HCT116 (cell line): Measurements from ENCODE around the gene HTR3E. TPM values are rescaled to one million over a fixed set of nuclear protein-coding genes. Genes with fewer than 3 reads are reported as not detected.

Experiments used
- ATAC-seq: fragments of 200-7000 bp; cut with Tn5 transposase; 2 replicates; pipeline ENCODE4 v1.9.1; 2020; ENCODE audit warnings: mild to moderate bottlenecking, moderate library complexity
- BruUV-seq: library from RNA; stranded (reverse); fragments of 400-500 nt; replicated peaks from 2 replicates; lab custom pipeline; 2021; lab: Mats Ljungman, UMichigan
- CTCF ChIA-PET: fragments of 300-600 bp; sonication (Branson Sonifier 250); formaldehyde crosslinking; loops from one replicate; lab custom pipeline; 2021; ENCODE audit warnings: antibody characterized with exemption; lab: Charles Lee
- POLR2A ChIA-PET: fragments of 300-600, 350-600 bp; sonication (Branson Sonifier 250); formaldehyde crosslinking; loops from one replicate; lab custom pipeline; 2021; ENCODE audit warnings: antibody characterized with exemption; lab: Charles Lee
- RAD21 ChIA-PET, 2 experiments: fragments of 300-600 bp; sonication (Branson Sonifier 250); formaldehyde crosslinking; loops; one replicate each; lab custom pipeline; 2023; ENCODE audit warnings: low total read pairs in 2 of 2; ENCODE audit not compliant: uncharacterized antibody in 2 of 2, unreplicated experiment in 2 of 2, low non-redundant PET in 1 of 2; lab: Charles Lee
- DNase-seq: peaks from one replicate; pipeline ENCODE4 v3.0.0-alpha.2; 2010; ENCODE audit warnings: low read depth, low spot score
- H2AFZ ChIP-seq: fragments of 200-600 bp; shearing (Covaris generic), sonication (generic); 2 replicates; pipeline ENCODE4 v1.6.1; 2017; ENCODE audit warnings: low read depth, mixed run types, mixed read lengths, antibody characterized with exemption, low read length; ENCODE audit not compliant: poor library complexity, severe bottlenecking
- H3K27ac ChIP-seq: 2 replicates; pipeline ENCODE4 v1.5.1; 2012; ENCODE audit warnings: low read depth, low read length
- H3K27me3 ChIP-seq: fragments of 200-600 bp; sonication (generic); 2 replicates; pipeline ENCODE4 v1.6.1; 2016; ENCODE audit warnings: mixed run types, low read length, mixed read lengths; ENCODE audit not compliant: insufficient read depth
- H3K36me3 ChIP-seq, 2 experiments: fragments of 200-500 bp in 1 of 2; fragments of 200-600 bp in 1 of 2; sonication (Bioruptor generic) in 1 of 2; sonication (generic) in 1 of 2; 2 replicates each; pipeline versions ENCODE4 v1.5.1 to v1.6.1; 2014 to 2016; ENCODE audit warnings: low read length in 2 of 2, inconsistent platforms in 1 of 2, mixed read lengths in 1 of 2, mixed run types in 1 of 2; ENCODE audit not compliant: insufficient read depth in 2 of 2, control insufficient read depth in 1 of 2
- H3K4me1 ChIP-seq, 2 experiments: fragments of 200-600 bp in 1 of 2; sonication (generic) in 1 of 2; 2 replicates each; pipeline versions ENCODE4 v1.5.1 to v1.6.1; 2012 to 2017; ENCODE audit warnings: low read length in 2 of 2, inconsistent platforms in 1 of 2, mild to moderate bottlenecking in 1 of 2, mixed read lengths in 1 of 2, mixed run types in 1 of 2, moderate library complexity in 1 of 2; ENCODE audit not compliant: insufficient read depth in 2 of 2, control insufficient read depth in 1 of 2
- H3K4me2 ChIP-seq: fragments of 200-600 bp; sonication (generic); 2 replicates; pipeline ENCODE4 v1.6.1; 2017; ENCODE audit warnings: mixed run types, low read length, mixed read lengths
- H3K4me3 ChIP-seq, 2 experiments: fragments of 200-600 bp in 1 of 2; sonication (generic) in 1 of 2; replicated peaks in 1 of 2; 2 replicates each; pipeline ENCODE4 v1.5.1; 2011 to 2016; ENCODE audit warnings: low read length in 2 of 2, control low read depth in 1 of 2, low read depth in 1 of 2, mild to moderate bottlenecking in 1 of 2, mixed read lengths in 1 of 2, mixed run types in 1 of 2
- H3K79me2 ChIP-seq: fragments of 200-600 bp; sonication (generic); 2 replicates; pipeline ENCODE4 v1.6.1; 2017; ENCODE audit warnings: mild to moderate bottlenecking, mixed run types, low read length, moderate library complexity, mixed read lengths; ENCODE audit not compliant: insufficient read depth
- H3K9ac ChIP-seq: fragments of 200-600 bp; sonication (generic); 2 replicates; pipeline ENCODE4 v1.6.1; 2016; ENCODE audit warnings: low read length, mixed read lengths
- H3K9me2 ChIP-seq: fragments of 200-600 bp; sonication (generic), shearing (Covaris generic); 2 replicates; pipeline ENCODE4 v1.6.1; 2017; ENCODE audit warnings: mixed run types, mild to moderate bottlenecking, moderate library complexity; ENCODE audit not compliant: insufficient read depth
- H3K9me3 ChIP-seq, 2 experiments: fragments of 200-500 bp in 1 of 2; fragments of 200-600 bp in 1 of 2; sonication (Bioruptor generic) in 1 of 2; sonication (generic) in 1 of 2; 2 replicates each; pipeline ENCODE4 v1.6.1; 2014 to 2017; ENCODE audit warnings: low read length in 2 of 2, mixed read lengths in 2 of 2, inconsistent platforms in 1 of 2, low read depth in 1 of 2, mild to moderate bottlenecking in 1 of 2, mixed run types in 1 of 2, moderate library complexity in 1 of 2; ENCODE audit not compliant: control insufficient read depth in 1 of 2, insufficient read depth in 1 of 2
- H4K20me1 ChIP-seq: fragments of 200-600 bp; sonication (generic), shearing (Covaris generic); 2 replicates; pipeline ENCODE4 v1.6.1; 2017; ENCODE audit warnings: mixed run types, mild to moderate bottlenecking, moderate library complexity; ENCODE audit not compliant: insufficient read depth
- CEBPB ChIP-seq: IDR thresholded peaks from 2 replicates; pipeline ENCODE4 v1.6.1; 2012; ENCODE audit warnings: low read depth
- CTCF ChIP-seq, 3 experiments: fragments of 200-600 bp in 1 of 3; sonication (generic) in 1 of 3; IDR thresholded peaks in 2 of 3; conservative IDR thresholded peaks in 1 of 3; 2 replicates each; pipeline ENCODE4 v1.5.1; 2012 to 2017; ENCODE audit warnings: low read depth in 2 of 3, low read length in 2 of 3, antibody characterized with exemption in 1 of 3, borderline replicate concordance in 1 of 3, control low read depth in 1 of 3, mild to moderate bottlenecking in 1 of 3, mixed read lengths in 1 of 3, mixed run types in 1 of 3, moderate library complexity in 1 of 3; ENCODE audit not compliant: insufficient read depth in 1 of 3
- EGR1 ChIP-seq: IDR thresholded peaks from 2 replicates; pipeline ENCODE4 v1.6.1; 2012; ENCODE audit warnings: low read depth
- ELF1 ChIP-seq: IDR thresholded peaks from 2 replicates; pipeline ENCODE4 v1.6.1; 2012; ENCODE audit warnings: low read depth, borderline replicate concordance
- JUND ChIP-seq: IDR thresholded peaks from 2 replicates; pipeline ENCODE4 v1.6.1; 2012
- MAX ChIP-seq: IDR thresholded peaks from 2 replicates; pipeline ENCODE4 v1.6.1; 2012
- POLR2A ChIP-seq: IDR thresholded peaks from 2 replicates; pipeline ENCODE4 v1.7.0; 2011; ENCODE audit warnings: borderline replicate concordance; ENCODE audit not compliant: insufficient read depth, insufficient read length; ENCODE audit errors: extremely low read depth
- RAD21 ChIP-seq: IDR thresholded peaks from 2 replicates; pipeline ENCODE4 v1.6.1; 2012; ENCODE audit warnings: low read depth, mild to moderate bottlenecking
- REST ChIP-seq: IDR thresholded peaks from 2 replicates; pipeline ENCODE4 v1.6.1; 2012; ENCODE audit warnings: low read depth
- SRF ChIP-seq: IDR thresholded peaks from 2 replicates; pipeline ENCODE4 v1.6.1; 2012; ENCODE audit warnings: low read depth
- YY1 ChIP-seq: IDR thresholded peaks from 2 replicates; pipeline ENCODE4 v1.6.1; 2011; ENCODE audit warnings: low read length, low read depth, moderate library complexity, mild to moderate bottlenecking; ENCODE audit not compliant: insufficient replicate concordance; ENCODE audit errors: extremely low read depth
- ZFX ChIP-seq: fragments of 450-650 bp; IDR thresholded peaks from 2 replicates; pipeline ENCODE4 v1.6.1; 2017
- ZNF274 ChIP-seq: fragments of 200-500 bp; sonication (Bioruptor generic); IDR thresholded peaks from 2 replicates; pipeline ENCODE4 v1.6.1; 2014; ENCODE audit warnings: mild to moderate bottlenecking, low read depth, low read length, inconsistent platforms
- intact Hi-C: fragments of 100-400 bp; cut with micrococcal nuclease; formaldehyde crosslinking; loops from 2 replicates; pipeline ENCODE4 v1.10.0; 2022
- total RNA-seq: library from RNA; stranded (reverse); gene quantifications from one replicate; pipeline ENCODE4 v1.2.1, GENCODE V29; 2021; ENCODE audit not compliant: unreplicated experiment

HTR3E gene
- total RNA-seq, 1 experiment from 2014 or later = not detected

GRCh38 chr3:184058029-184058428 lies 38.8 kb upstream of the HTR3E start:
- no peak overlapping the region for H3K9ac ChIP-seq
- H3K79me2 ChIP-seq = no peaks in the 10 kb centered on the region
- ATAC-seq (no peak), DNase-seq (no peak)
- RAD21 ChIA-PET = no interaction called here
- no peaks in the 10 kb centered on the region for H4K20me1 ChIP-seq
- no peaks in the 10 kb centered on the region for H3K9me2 ChIP-seq
- BruUV-seq = no TSS peak
- no peaks in the 10 kb centered on the region for H3K36me3 ChIP-seq
- intact Hi-C loops = no loop called here
- no peak overlapping the region for H3K27ac ChIP-seq
- TF ChIP-seq YY1 (no peak), JUND (no peak), POLR2A (no peak)
- POLR2A ChIA-PET = no interaction called here
- CTCF ChIA-PET = no interaction called here
- no peak overlapping the region for H2AFZ ChIP-seq
- no peaks in the 10 kb centered on the region for H3K9me3 ChIP-seq
- peaks cover 0 to 3% of the 10 kb centered on the region in 2 experiments; a peak in 1 of 4 replicates for H3K4me1 ChIP-seq
- no peak overlapping the region for H3K4me2 ChIP-seq
- no peaks in the 10 kb centered on the region for H3K27me3 ChIP-seq
- no peak overlapping the region for H3K4me3 ChIP-seq

- H2AFZ ChIP-seq = no peak overlapping the region
- DNase-seq (no peak), ATAC-seq (peak; percentile 52)
- H3K9me2 ChIP-seq = no peaks in the 10 kb centered on the region
- intact Hi-C loops = no loop called here
- CTCF ChIA-PET = no interaction called here
- H3K4me3 ChIP-seq = no peak overlapping the region
- BruUV-seq = no TSS peak
- POLR2A ChIA-PET = no interaction called here
- no peaks in the 10 kb centered on the region for H3K79me2 ChIP-seq
- H3K9me3 ChIP-seq = no peaks in the 10 kb centered on the region
- H3K4me2 ChIP-seq = no peak overlapping the region
- no peak overlapping the region for H3K9ac ChIP-seq
- no peaks in the 10 kb centered on the region for H4K20me1 ChIP-seq
- H3K27me3 ChIP-seq = no peaks in the 10 kb centered on the region
- H3K4me1 ChIP-seq = peaks cover 0 to 3% of the 10 kb centered on the region in 2 experiments; a peak in 1 of 4 replicates
- no peaks in the 10 kb centered on the region for H3K36me3 ChIP-seq
- H3K27ac ChIP-seq = no peak overlapping the region
- RAD21 ChIA-PET = no interaction called here
- no peak for TF ChIP-seq RAD21
- TF ChIP-seq REST = no peak
- no peak for TF ChIP-seq SRF
- no peak for TF ChIP-seq CEBPB
- no peak for TF ChIP-seq MAX
- no peak for TF ChIP-seq POLR2A
- TF ChIP-seq ZNF274 = no peak
- no peak for TF ChIP-seq ELF1
- TF ChIP-seq EGR1 = no peak
- no peak for TF ChIP-seq CTCF (IDR thresholded peaks at IDR 0.05 in 2 of 3, conservative IDR thresholded peaks at IDR 0.05 in 1 of 3; ENCODE audit: borderline replicate concordance in 1 of 3, insufficient read depth in 1 of 3, low read depth in 2 of 3, low read length in 2 of 3)
- no peak for TF ChIP-seq ZFX
These were observed 37.4 kb upstream of the HTR3E start for GRCh38 chr3:184059424-184059823.
